GM23338 (cell line): ENCODE data around the gene DR1. TPM values are rescaled to one million over a fixed set of nuclear protein-coding genes. Genes with fewer than 3 reads are reported as not detected.

Source experiments
- ATAC-seq: fragments of 200-7000 bp; cut with Tn5 transposase; 3 replicates; pipeline ENCODE4 v1.9.1; 2020
- DNase-seq: peaks from one replicate; pipeline ENCODE4 v3.0.0-alpha.2; 2015; ENCODE audit warnings: low spot score
- H2AFZ ChIP-seq: fragments of 200-600 bp; sonication (generic); 2 replicates; pipeline ENCODE4 v1.8.0; 2016; ENCODE audit warnings: antibody characterized with exemption, mild to moderate bottlenecking, moderate library complexity
- H3F3A ChIP-seq: fragments of 200-600 bp; sonication (generic); replicated peaks from 2 replicates; pipeline ENCODE4 v1.8.0; 2017; ENCODE audit warnings: antibody characterized with exemption, mixed run types, low read depth
- H3K27ac ChIP-seq: fragments of 200-600 bp; sonication (generic); 2 replicates; pipeline ENCODE4 v1.6.1; 2016; ENCODE audit warnings: low read depth
- H3K27me3 ChIP-seq: fragments of 200-600 bp; sonication (generic); 2 replicates; pipeline ENCODE4 v1.8.0; 2016; ENCODE audit warnings: mild to moderate bottlenecking, mixed run types, moderate library complexity; ENCODE audit not compliant: insufficient read depth
- H3K36me3 ChIP-seq: fragments of 200-600 bp; sonication (generic); 2 replicates; pipeline ENCODE4 v1.8.0; 2016; ENCODE audit warnings: mild to moderate bottlenecking; ENCODE audit not compliant: insufficient read depth
- H3K4me1 ChIP-seq: fragments of 200-600 bp; sonication (generic); 2 replicates; pipeline ENCODE4 v1.8.0; 2016; ENCODE audit warnings: mild to moderate bottlenecking, moderate library complexity; ENCODE audit not compliant: insufficient read depth
- H3K4me2 ChIP-seq: fragments of 200-600 bp; sonication (generic); 2 replicates; pipeline ENCODE4 v1.7.1; 2017; ENCODE audit warnings: mixed run types
- H3K4me3 ChIP-seq: fragments of 200-600 bp; sonication (generic); 2 replicates; pipeline ENCODE4 v1.6.1; 2016; ENCODE audit warnings: mixed run types
- H3K79me2 ChIP-seq: fragments of 200-600 bp; sonication (generic); replicated peaks from 2 replicates; pipeline ENCODE4 v1.8.0; 2017; ENCODE audit warnings: mild to moderate bottlenecking; ENCODE audit not compliant: insufficient read depth
- H3K9me2 ChIP-seq: fragments of 200-600 bp; sonication (generic); 2 replicates; pipeline ENCODE4 v1.8.0; 2017; ENCODE audit not compliant: insufficient read depth
- H4K20me1 ChIP-seq: fragments of 200-600 bp; sonication (generic); replicated peaks from 2 replicates; pipeline ENCODE4 v1.8.0; 2017; ENCODE audit warnings: mild to moderate bottlenecking; ENCODE audit not compliant: insufficient read depth
- H3K27ac Mint-ChIP-seq: 2 replicates; pipeline ENCODE4 v1.8.0; 2020; ENCODE audit warnings: inconsistent platforms, mild to moderate bottlenecking, moderate library complexity, mixed read lengths
- H3K27me3 Mint-ChIP-seq: 3 replicates; pipeline ENCODE4 v1.8.0; 2022; ENCODE audit warnings: low read depth, mild to moderate bottlenecking, moderate library complexity, mixed read lengths, inconsistent platforms; ENCODE audit not compliant: insufficient read depth, poor library complexity
- H3K36me3 Mint-ChIP-seq: 3 replicates; pipeline ENCODE4 v1.8.0; 2021; ENCODE audit warnings: low read depth, mild to moderate bottlenecking, inconsistent platforms, moderate library complexity, mixed read lengths
- H3K4me1 Mint-ChIP-seq: 3 replicates; pipeline ENCODE4 v1.8.0; 2020; ENCODE audit warnings: mild to moderate bottlenecking, inconsistent platforms, mixed read lengths
- H3K4me3 Mint-ChIP-seq: 3 replicates; pipeline ENCODE4 v1.8.0; 2021; ENCODE audit warnings: moderate library complexity, mild to moderate bottlenecking, inconsistent platforms, mixed read lengths
- H3K9me3 Mint-ChIP-seq: 3 replicates; pipeline ENCODE4 v1.8.0; 2020; ENCODE audit warnings: moderate library complexity, mild to moderate bottlenecking, inconsistent platforms, mixed read lengths
- CREB1 ChIP-seq: fragments of 250-450 bp; sonication (Bioruptor Pico); IDR thresholded peaks from 2 replicates; pipeline ENCODE4 v1.5.0; 2020; ENCODE audit warnings: low read depth, mild to moderate bottlenecking, moderate library complexity
- EZH2 ChIP-seq: fragments of 200-600 bp; sonication (generic); IDR thresholded peaks from one replicate; pipeline ENCODE4 v1.8.0; 2017; ENCODE audit warnings: antibody characterized with exemption, mild to moderate bottlenecking, low read depth; ENCODE audit not compliant: unreplicated experiment
- EZH2phosphoT487 ChIP-seq: fragments of 200-600 bp; sonication (generic); IDR thresholded peaks from one replicate; pipeline ENCODE4 v1.8.1; 2018; ENCODE audit warnings: antibody characterized with exemption; ENCODE audit not compliant: unreplicated experiment
- JUNB ChIP-seq: IDR thresholded peaks from one replicate; pipeline ENCODE4 v1.6.1; 2016; ENCODE audit warnings: antibody characterized with exemption; ENCODE audit not compliant: unreplicated experiment
- POLR2AphosphoS5 ChIP-seq: IDR thresholded peaks from 2 replicates; pipeline ENCODE4 v1.6.1; 2016; ENCODE audit warnings: antibody characterized with exemption, low read depth
- STAT1 ChIP-seq: IDR thresholded peaks from one replicate; pipeline ENCODE4 v1.6.1; 2016; ENCODE audit warnings: antibody characterized with exemption; ENCODE audit not compliant: unreplicated experiment
- ZNF114 ChIP-seq: fragments of 250-450 bp; sonication (Bioruptor Pico); IDR thresholded peaks from 2 replicates; pipeline ENCODE4 v1.5.0; 2020; ENCODE audit warnings: mild to moderate bottlenecking, moderate library complexity
- ZNF331 ChIP-seq: fragments of 250-450 bp; sonication (Bioruptor Pico); IDR thresholded peaks from 2 replicates; pipeline ENCODE4 v1.5.0; 2020; ENCODE audit warnings: low read depth, mild to moderate bottlenecking, moderate library complexity
- polyA plus RNA-seq: library from polyadenylated mRNA; unstranded; fragments of >200 nt; fragmentation: Nextera tagmentation; extraction: Ambion mirVana; gene quantifications from 2 replicates; pipeline ENCODE4 v1.2.1, GENCODE V29; 2016
- total RNA-seq: library from RNA; depleted of rRNA; stranded (reverse); fragments of >200 nt; shearing (Covaris generic); gene quantifications from 2 replicates; pipeline ENCODE4 v1.2.3, GENCODE V29; 2014
- TF ChIP-seq, protein P1 (sequence below): IDR thresholded peaks from one replicate; pipeline ENCODE4 v1.6.1; 2018; ENCODE audit warnings: antibody characterized with exemption; ENCODE audit not compliant: unreplicated experiment
- TF ChIP-seq, protein P2 (sequence below): fragments of 250-450 bp; sonication (Bioruptor Pico); IDR thresholded peaks from 2 replicates; pipeline ENCODE4 v1.5.0; 2020; ENCODE audit warnings: mild to moderate bottlenecking, moderate library complexity
- TF ChIP-seq, protein P3 (sequence below), 2 experiments: fragments of 200-600 bp in 1 of 2; sonication (generic) in 1 of 2; conservative IDR thresholded peaks; 2 replicates each; pipeline versions ENCODE4 v1.5.1 to v1.6.1; 2016 to 2017; ENCODE audit warnings: antibody characterized with exemption in 2 of 2, low read depth in 2 of 2, mild to moderate bottlenecking in 2 of 2, moderate library complexity in 1 of 2
- TF ChIP-seq, protein P4 (sequence below): IDR thresholded peaks from 2 replicates; pipeline ENCODE4 v1.6.1; 2016; ENCODE audit warnings: antibody characterized with exemption

The DR1 gene
- total and polyA plus RNA-seq, 2 experiments from 2014 or later: 20.9 to 61.2 TPM

DNA sequence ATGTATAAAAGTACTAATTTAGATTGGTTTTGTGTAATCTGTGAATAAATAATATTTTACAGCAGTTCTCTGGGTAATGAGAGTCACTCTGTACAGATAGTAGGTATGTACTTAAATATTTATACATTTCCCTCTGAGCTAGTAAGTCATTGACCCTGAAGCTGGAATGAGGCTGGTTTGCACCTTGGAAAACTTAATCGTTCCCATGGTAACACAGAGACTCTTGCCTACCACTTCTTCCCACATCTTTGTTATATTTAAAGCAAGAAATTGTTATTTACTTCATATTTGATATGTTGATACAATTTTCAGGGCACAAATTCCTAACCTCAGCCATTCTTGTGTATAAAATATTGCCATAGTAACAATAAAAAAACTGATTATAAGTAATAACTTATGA, 13.3 kb upstream of the DR1 start:
- peaks cover 4% of the 10 kb centered on the region; the same call in 1 of the 3 replicates for H3K36me3 Mint-ChIP-seq
- no peak for ATAC-seq

More for the DNA sequence above, 13.3 kb upstream of the DR1 start:
- no peaks in the 10 kb centered on the region for H3K9me3 Mint-ChIP-seq
- Histone ChIP-seq H3F3A (no peaks in the 10 kb centered on the region), H3K4me3 (no peak overlapping the region), H3K79me2 (no peaks in the 10 kb centered on the region), H2AFZ (no peak overlapping the region), H3K4me1 (peaks cover 5% of the 10 kb centered on the region; the same call in 1 of the 2 replicates), H3K9me2 (no peaks in the 10 kb centered on the region), H3K27me3 (no peaks in the 10 kb centered on the region), H3K27ac (no peak overlapping the region), H4K20me1 (no peaks in the 10 kb centered on the region), H3K4me2 (no peak overlapping the region), H3K36me3 (no peaks in the 10 kb centered on the region)
- no peak overlapping the region for H3K4me3 Mint-ChIP-seq
- peaks cover 16% of the 10 kb centered on the region for H3K4me1 Mint-ChIP-seq
- no peak overlapping the region for H3K27ac Mint-ChIP-seq
- H3K27me3 Mint-ChIP-seq: no peaks in the 10 kb centered on the region
- TF ChIP-seq, protein P1, sequence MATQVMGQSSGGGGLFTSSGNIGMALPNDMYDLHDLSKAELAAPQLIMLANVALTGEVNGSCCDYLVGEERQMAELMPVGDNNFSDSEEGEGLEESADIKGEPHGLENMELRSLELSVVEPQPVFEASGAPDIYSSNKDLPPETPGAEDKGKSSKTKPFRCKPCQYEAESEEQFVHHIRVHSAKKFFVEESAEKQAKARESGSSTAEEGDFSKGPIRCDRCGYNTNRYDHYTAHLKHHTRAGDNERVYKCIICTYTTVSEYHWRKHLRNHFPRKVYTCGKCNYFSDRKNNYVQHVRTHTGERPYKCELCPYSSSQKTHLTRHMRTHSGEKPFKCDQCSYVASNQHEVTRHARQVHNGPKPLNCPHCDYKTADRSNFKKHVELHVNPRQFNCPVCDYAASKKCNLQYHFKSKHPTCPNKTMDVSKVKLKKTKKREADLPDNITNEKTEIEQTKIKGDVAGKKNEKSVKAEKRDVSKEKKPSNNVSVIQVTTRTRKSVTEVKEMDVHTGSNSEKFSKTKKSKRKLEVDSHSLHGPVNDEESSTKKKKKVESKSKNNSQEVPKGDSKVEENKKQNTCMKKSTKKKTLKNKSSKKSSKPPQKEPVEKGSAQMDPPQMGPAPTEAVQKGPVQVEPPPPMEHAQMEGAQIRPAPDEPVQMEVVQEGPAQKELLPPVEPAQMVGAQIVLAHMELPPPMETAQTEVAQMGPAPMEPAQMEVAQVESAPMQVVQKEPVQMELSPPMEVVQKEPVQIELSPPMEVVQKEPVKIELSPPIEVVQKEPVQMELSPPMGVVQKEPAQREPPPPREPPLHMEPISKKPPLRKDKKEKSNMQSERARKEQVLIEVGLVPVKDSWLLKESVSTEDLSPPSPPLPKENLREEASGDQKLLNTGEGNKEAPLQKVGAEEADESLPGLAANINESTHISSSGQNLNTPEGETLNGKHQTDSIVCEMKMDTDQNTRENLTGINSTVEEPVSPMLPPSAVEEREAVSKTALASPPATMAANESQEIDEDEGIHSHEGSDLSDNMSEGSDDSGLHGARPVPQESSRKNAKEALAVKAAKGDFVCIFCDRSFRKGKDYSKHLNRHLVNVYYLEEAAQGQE: no peak
- TF ChIP-seq ZNF114: no peak
- TF ChIP-seq, protein P2, sequence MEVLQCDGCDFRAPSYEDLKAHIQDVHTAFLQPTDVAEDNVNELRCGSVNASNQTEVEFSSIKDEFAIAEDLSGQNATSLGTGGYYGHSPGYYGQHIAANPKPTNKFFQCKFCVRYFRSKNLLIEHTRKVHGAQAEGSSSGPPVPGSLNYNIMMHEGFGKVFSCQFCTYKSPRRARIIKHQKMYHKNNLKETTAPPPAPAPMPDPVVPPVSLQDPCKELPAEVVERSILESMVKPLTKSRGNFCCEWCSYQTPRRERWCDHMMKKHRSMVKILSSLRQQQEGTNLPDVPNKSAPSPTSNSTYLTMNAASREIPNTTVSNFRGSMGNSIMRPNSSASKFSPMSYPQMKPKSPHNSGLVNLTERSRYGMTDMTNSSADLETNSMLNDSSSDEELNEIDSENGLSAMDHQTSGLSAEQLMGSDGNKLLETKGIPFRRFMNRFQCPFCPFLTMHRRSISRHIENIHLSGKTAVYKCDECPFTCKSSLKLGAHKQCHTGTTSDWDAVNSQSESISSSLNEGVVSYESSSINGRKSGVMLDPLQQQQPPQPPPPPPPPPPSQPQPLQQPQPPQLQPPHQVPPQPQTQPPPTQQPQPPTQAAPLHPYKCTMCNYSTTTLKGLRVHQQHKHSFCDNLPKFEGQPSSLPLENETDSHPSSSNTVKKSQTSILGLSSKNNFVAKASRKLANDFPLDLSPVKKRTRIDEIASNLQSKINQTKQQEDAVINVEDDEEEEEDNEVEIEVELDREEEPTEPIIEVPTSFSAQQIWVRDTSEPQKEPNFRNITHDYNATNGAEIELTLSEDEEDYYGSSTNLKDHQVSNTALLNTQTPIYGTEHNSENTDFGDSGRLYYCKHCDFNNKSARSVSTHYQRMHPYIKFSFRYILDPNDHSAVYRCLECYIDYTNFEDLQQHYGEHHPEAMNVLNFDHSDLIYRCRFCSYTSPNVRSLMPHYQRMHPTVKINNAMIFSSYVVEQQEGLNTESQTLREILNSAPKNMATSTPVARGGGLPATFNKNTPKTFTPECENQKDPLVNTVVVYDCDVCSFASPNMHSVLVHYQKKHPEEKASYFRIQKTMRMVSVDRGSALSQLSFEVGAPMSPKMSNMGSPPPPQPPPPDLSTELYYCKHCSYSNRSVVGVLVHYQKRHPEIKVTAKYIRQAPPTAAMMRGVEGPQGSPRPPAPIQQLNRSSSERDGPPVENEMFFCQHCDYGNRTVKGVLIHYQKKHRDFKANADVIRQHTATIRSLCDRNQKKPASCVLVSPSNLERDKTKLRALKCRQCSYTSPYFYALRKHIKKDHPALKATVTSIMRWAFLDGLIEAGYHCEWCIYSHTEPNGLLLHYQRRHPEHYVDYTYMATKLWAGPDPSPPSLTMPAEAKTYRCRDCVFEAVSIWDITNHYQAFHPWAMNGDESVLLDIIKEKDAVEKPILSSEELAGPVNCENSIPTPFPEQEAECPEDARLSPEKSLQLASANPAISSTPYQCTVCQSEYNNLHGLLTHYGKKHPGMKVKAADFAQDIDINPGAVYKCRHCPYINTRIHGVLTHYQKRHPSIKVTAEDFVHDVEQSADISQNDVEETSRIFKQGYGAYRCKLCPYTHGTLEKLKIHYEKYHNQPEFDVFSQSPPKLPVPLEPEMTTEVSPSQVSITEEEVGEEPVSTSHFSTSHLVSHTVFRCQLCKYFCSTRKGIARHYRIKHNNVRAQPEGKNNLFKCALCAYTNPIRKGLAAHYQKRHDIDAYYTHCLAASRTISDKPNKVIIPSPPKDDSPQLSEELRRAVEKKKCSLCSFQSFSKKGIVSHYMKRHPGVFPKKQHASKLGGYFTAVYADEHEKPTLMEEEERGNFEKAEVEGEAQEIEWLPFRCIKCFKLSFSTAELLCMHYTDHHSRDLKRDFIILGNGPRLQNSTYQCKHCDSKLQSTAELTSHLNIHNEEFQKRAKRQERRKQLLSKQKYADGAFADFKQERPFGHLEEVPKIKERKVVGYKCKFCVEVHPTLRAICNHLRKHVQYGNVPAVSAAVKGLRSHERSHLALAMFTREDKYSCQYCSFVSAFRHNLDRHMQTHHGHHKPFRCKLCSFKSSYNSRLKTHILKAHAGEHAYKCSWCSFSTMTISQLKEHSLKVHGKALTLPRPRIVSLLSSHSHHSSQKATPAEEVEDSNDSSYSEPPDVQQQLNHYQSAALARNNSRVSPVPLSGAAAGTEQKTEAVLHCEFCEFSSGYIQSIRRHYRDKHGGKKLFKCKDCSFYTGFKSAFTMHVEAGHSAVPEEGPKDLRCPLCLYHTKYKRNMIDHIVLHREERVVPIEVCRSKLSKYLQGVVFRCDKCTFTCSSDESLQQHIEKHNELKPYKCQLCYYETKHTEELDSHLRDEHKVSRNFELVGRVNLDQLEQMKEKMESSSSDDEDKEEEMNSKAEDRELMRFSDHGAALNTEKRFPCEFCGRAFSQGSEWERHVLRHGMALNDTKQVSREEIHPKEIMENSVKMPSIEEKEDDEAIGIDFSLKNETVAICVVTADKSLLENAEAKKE (CRISPR knock-in tag): no peak
- TF ChIP-seq CREB1 (CRISPR knock-in tag): no peak
- TF ChIP-seq ZNF331: no peak
- TF ChIP-seq JUNB: no peak
- no peak for TF ChIP-seq EZH2
- no peak for TF ChIP-seq STAT1
- TF ChIP-seq, protein P3, sequence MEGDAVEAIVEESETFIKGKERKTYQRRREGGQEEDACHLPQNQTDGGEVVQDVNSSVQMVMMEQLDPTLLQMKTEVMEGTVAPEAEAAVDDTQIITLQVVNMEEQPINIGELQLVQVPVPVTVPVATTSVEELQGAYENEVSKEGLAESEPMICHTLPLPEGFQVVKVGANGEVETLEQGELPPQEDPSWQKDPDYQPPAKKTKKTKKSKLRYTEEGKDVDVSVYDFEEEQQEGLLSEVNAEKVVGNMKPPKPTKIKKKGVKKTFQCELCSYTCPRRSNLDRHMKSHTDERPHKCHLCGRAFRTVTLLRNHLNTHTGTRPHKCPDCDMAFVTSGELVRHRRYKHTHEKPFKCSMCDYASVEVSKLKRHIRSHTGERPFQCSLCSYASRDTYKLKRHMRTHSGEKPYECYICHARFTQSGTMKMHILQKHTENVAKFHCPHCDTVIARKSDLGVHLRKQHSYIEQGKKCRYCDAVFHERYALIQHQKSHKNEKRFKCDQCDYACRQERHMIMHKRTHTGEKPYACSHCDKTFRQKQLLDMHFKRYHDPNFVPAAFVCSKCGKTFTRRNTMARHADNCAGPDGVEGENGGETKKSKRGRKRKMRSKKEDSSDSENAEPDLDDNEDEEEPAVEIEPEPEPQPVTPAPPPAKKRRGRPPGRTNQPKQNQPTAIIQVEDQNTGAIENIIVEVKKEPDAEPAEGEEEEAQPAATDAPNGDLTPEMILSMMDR (conservative IDR thresholded peaks at IDR 0.05; ENCODE audit: low read depth in 2 of 2): no peak
- TF ChIP-seq POLR2AphosphoS5: no peak
- no peak for TF ChIP-seq EZH2phosphoT487
- TF ChIP-seq, protein P4, sequence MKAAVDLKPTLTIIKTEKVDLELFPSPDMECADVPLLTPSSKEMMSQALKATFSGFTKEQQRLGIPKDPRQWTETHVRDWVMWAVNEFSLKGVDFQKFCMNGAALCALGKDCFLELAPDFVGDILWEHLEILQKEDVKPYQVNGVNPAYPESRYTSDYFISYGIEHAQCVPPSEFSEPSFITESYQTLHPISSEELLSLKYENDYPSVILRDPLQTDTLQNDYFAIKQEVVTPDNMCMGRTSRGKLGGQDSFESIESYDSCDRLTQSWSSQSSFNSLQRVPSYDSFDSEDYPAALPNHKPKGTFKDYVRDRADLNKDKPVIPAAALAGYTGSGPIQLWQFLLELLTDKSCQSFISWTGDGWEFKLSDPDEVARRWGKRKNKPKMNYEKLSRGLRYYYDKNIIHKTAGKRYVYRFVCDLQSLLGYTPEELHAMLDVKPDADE: no peak
- no peak for DNase-seq
